Measurements from ENCODE around the gene ZNF205. TPM values are rescaled to one million over a fixed set of nuclear protein-coding genes. Genes with fewer than 3 reads are reported as not detected.
A peak's percentile ranks its signal among the peaks of the same experiment; 100 is the strongest.

The ZNF205 gene
- total RNA-seq (2021), result 17.4 and 18.0 TPM in 2 replicates
- percentile 47 among the genes with signal in this experiment for Bru-seq, nascent RNA
- percentile 59 among the genes with signal in this experiment for BruChase-seq, experiment 1, labeled RNA remaining after a 2-hour chase
- percentile 62 among the genes with signal in this experiment for BruChase-seq, experiment 2, labeled RNA remaining after a 6-hour chase
- long read RNA-seq, partial matches to known transcripts, result 0 of 7 reads
- long read RNA-seq, other reads (novel, unspliced or antisense), result 3 of 7 reads

DNA sequence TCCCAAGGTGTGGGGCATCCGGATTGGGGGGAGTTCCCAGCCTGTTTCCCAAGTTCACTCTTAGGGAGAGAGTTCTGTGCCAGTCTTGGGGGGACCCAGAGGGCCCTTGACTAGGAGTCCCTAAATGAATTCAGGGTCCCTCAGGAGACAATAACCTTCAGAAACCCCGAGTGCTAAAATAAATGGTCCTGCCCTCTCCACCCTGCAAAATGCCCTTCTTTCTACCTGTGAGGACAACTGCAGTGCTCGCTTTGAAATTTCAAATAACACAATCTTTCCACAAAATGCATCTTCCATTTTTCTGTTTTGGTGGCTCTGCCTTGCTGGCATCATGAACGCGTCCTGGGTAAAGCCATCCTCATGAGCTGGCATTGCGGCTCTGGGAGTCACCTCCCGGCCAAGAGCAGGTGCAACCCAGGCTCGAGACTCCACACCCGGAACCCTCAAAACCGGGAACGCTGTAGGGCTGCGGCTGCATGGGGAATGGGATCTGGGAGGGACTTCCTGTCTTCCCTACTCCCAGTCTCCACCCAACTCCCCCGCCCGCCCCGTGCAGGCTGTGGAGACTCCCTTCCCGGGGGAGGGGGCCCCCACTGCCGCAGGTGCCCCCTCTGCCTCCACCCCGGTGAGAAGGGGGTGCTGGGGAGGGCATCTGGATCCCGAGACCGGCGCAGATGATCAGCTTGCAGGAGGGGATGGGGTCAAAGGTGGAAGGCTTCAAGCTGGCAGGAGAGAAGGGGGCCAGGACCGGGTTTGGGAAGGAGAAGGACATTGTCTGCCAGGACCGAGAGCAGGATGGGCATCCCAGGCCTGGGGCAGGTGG, at the start of gene ZNF205:
Gene ZNF205 (plus strand): TSS at position 529 of the 823 bp plus-strand sequence. CDS start 845 bp downstream, outside the sequence.
- ChIA-PET CTCF (interaction anchor here (1.0 to 1.1 kb wide), 2 partner anchors 54 to 84 kb away, joined by 3 to 10 read pairs; no protein-coding TSS in a partner anchor), POLR2A (ENCODE audit: unreplicated experiment) (interaction anchor here (0.6 to 0.9 kb wide), 2 partner anchors 92 to 120 kb away, joined by 3 to 8 read pairs; partner anchors contain the start of gene TNFRSF12A)
- H3K36me3 ChIP-seq (ENCODE audit: low read depth), result no peaks in the 10 kb centered on the region
- H4K20me1 ChIP-seq (ENCODE audit: insufficient read depth), result no peaks in the 10 kb centered on the region
- BruUV-seq (replicated peaks), result no TSS peak
- peak within 1 kb of the TSS; percentile 72 for H3K4me3 ChIP-seq
- no peaks in the 10 kb centered on the region for H3K27me3 ChIP-seq (ENCODE audit: insufficient read depth, low read depth)
- peaks cover 18% of the 10 kb centered on the region for H3K79me2 ChIP-seq (ENCODE audit: low read depth)
- no peaks in the 10 kb centered on the region for H3K9me3 ChIP-seq (ENCODE audit: insufficient read depth, low read depth)
- no peaks in the 10 kb centered on the region for H3K9me2 ChIP-seq (ENCODE audit: insufficient read depth)
- intact Hi-C loops (cut with micrococcal nuclease; ENCODE audit: unreplicated experiment), result loop anchor here (1.0 kb wide), 1 partner anchor 53 kb away; no protein-coding TSS in a partner anchor
- peaks cover 16% of the 10 kb centered on the region for H3K4me1 ChIP-seq (replicated peaks; ENCODE audit: insufficient read depth)
- TF ChIP-seq, protein P1, sequence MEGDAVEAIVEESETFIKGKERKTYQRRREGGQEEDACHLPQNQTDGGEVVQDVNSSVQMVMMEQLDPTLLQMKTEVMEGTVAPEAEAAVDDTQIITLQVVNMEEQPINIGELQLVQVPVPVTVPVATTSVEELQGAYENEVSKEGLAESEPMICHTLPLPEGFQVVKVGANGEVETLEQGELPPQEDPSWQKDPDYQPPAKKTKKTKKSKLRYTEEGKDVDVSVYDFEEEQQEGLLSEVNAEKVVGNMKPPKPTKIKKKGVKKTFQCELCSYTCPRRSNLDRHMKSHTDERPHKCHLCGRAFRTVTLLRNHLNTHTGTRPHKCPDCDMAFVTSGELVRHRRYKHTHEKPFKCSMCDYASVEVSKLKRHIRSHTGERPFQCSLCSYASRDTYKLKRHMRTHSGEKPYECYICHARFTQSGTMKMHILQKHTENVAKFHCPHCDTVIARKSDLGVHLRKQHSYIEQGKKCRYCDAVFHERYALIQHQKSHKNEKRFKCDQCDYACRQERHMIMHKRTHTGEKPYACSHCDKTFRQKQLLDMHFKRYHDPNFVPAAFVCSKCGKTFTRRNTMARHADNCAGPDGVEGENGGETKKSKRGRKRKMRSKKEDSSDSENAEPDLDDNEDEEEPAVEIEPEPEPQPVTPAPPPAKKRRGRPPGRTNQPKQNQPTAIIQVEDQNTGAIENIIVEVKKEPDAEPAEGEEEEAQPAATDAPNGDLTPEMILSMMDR (conservative IDR thresholded peaks at IDR 0.05), result no peak
- TF ChIP-seq EZH2 (IDR thresholded peaks at IDR 0.05; ENCODE audit: low read depth), result no peak
- peak within 1 kb of the TSS; percentile 99 for H3K4me2 ChIP-seq
- H3F3A ChIP-seq (ENCODE audit: insufficient read depth, low read depth), result peaks cover 9% of the 10 kb centered on the region; the same call in 1 of the 2 replicates
- H3K27ac ChIP-seq, result no peak within 1 kb of the TSS
- peak within 1 kb of the TSS; percentile 92 for H2AFZ ChIP-seq
- peak; percentile 79 to 87 for DNase-seq

DNA sequence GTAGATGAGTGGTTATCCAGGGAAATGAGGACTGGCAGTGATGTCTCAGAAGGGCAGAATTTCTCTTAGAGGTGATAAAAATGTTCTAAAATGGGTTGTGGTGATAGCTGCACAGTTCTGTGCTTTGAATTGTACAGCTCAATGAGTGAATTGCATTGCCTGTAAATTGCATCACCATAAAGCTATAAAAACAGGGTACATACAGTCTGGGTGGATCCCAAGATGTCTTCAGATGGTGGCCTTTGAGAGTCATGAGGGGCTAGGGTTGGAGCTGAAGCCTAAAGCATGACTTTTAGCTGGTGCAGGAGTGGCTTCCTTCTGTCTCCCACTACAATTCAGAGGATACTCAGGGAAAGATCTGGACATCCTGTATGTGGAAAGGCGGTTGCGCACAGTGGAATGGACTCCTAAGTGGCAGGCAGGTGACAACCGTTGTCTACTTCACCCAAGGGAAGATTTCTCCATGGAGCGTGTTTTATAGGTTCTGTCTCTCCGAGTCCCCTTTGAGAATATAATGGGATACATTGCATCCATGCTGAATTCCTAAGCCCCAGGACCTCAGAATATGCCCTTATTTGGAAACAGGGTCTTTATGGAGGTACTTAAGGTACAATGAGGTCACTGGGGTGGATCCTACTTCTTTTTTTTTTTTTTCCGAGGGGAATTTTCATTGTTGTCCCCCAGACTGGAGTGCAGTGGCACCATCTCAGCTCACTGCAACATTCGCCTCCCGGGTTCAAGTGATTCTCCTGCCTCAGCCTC, 48.6 kb upstream of the ZNF205 start:
- intact Hi-C loops (cut with micrococcal nuclease; ENCODE audit: unreplicated experiment), result no loop called here
- H3K9me3 ChIP-seq (ENCODE audit: insufficient read depth, low read depth), result no peaks in the 10 kb centered on the region
- H3K9me2 ChIP-seq (ENCODE audit: insufficient read depth), result no peaks in the 10 kb centered on the region
- POLR2A ChIA-PET (ENCODE audit: unreplicated experiment), result no interaction called here
- H3K27ac ChIP-seq, result no peak overlapping the region
- H3K79me2 ChIP-seq (ENCODE audit: low read depth), result no peaks in the 10 kb centered on the region
- no TSS peak for BruUV-seq (replicated peaks)
- CTCF ChIA-PET, result no interaction called here
- H4K20me1 ChIP-seq (ENCODE audit: insufficient read depth), result no peaks in the 10 kb centered on the region
- H3K27me3 ChIP-seq (ENCODE audit: insufficient read depth, low read depth), result no peaks in the 10 kb centered on the region
- no peak for TF ChIP-seq EZH2 (IDR thresholded peaks at IDR 0.05; ENCODE audit: low read depth)
- TF ChIP-seq, protein P1 (conservative IDR thresholded peaks at IDR 0.05), result no peak
- H3K4me2 ChIP-seq, result no peak overlapping the region
- no peaks in the 10 kb centered on the region for H3F3A ChIP-seq (ENCODE audit: insufficient read depth, low read depth)
- DNase-seq, result no peak
- no peak overlapping the region for H2AFZ ChIP-seq
- H3K36me3 ChIP-seq (ENCODE audit: low read depth), result no peaks in the 10 kb centered on the region
- peaks cover 17% of the 10 kb centered on the region for H3K4me1 ChIP-seq (replicated peaks; ENCODE audit: insufficient read depth)
- no peak overlapping the region for H3K4me3 ChIP-seq

DNA sequence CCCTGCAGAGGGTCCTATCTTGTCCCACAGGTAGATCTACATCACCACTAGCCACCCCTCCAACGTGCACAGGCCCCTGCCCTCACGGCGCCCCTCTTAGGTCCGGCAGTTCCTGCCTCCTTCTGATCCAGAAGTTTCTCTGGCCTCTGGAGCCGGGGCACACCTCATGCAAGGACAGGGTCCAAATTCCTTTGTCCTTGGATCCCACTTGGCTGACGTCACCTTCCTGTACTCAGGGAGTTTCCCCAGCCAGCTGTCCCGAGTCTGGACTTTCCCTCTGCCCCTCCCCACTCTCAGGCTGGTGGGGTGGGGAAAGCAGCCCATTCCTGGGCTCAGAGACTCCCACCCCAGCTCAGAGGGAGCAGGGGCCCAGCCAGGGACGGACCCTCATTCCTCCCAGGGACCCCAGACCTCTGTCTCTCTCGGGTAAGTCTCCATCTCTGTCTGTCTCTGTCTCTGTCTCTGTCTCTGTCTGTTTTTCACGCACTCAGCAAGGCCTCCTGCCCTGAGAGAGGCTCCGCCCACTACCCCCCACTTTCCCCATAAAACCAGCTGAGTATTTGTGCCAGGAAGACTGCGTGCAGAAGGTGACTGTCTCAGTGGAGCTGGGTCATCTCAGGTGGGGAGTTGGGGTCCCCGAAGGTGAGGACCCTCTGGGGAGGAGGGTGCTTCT, 47.2 kb upstream of the ZNF205 start, which contains the start of gene IL32:
Gene IL32 (plus strand): TSS at position 572 of the 673 bp plus-strand sequence. CDS start 172 bp downstream, outside the sequence.
- Histone ChIP-seq H3K79me2 (ENCODE audit: low read depth) (no peaks in the 10 kb centered on the region), H3K9me2 (ENCODE audit: insufficient read depth) (no peaks in the 10 kb centered on the region), H3K4me3 (no peak within 1 kb of the TSS), H3K36me3 (ENCODE audit: low read depth) (no peaks in the 10 kb centered on the region), H3K4me2 (no peak within 1 kb of the TSS), H3K27ac (no peak within 1 kb of the TSS), H2AFZ (no peak within 1 kb of the TSS), H3F3A (ENCODE audit: insufficient read depth, low read depth) (no peaks in the 10 kb centered on the region), H3K4me1 (replicated peaks; ENCODE audit: insufficient read depth) (peaks cover 12% of the 10 kb centered on the region), H3K27me3 (ENCODE audit: insufficient read depth, low read depth) (no peaks in the 10 kb centered on the region), H4K20me1 (ENCODE audit: insufficient read depth) (no peaks in the 10 kb centered on the region), H3K9me3 (ENCODE audit: insufficient read depth, low read depth) (no peaks in the 10 kb centered on the region)
- ChIA-PET CTCF (no interaction called here), POLR2A (ENCODE audit: unreplicated experiment) (no interaction called here)
- no peak for DNase-seq
- TF ChIP-seq, protein P1 (conservative IDR thresholded peaks at IDR 0.05), result no peak
- no peak for TF ChIP-seq EZH2 (IDR thresholded peaks at IDR 0.05; ENCODE audit: low read depth)
- intact Hi-C loops (cut with micrococcal nuclease; ENCODE audit: unreplicated experiment), result no loop called here
- BruUV-seq (replicated peaks), result no TSS peak
